ENCODE data around the gene KNCN.

Gene KNCN

GRCh38 chr1:46520063-46520911, 31.2 kb downstream of the KNCN start (continued):
- TF ChIP-seq ZNF398 (tag by site-specific recombination; IDR thresholded peaks at IDR 0.05): no peak
- no peak for TF ChIP-seq ZNF624 (tag by site-specific recombination; IDR thresholded peaks at IDR 0.05)
- no peak for TF ChIP-seq ZNF202 (tag by site-specific recombination; IDR thresholded peaks at IDR 0.05; ENCODE audit: borderline replicate concordance)
- TF ChIP-seq ELK4 (IDR thresholded peaks at IDR 0.05; ENCODE audit: borderline replicate concordance, low read depth, low read length): no peak
- no peak for TF ChIP-seq BCL6B (tag by site-specific recombination; IDR thresholded peaks at IDR 0.05)
- TF ChIP-seq ZNF776 (tag by site-specific recombination; IDR thresholded peaks at IDR 0.05; ENCODE audit: borderline replicate concordance): no peak
- TF ChIP-seq ZNF701 (tag by site-specific recombination; IDR thresholded peaks at IDR 0.05): no peak
- no peak for TF ChIP-seq ZNF239 (tag by site-specific recombination; IDR thresholded peaks at IDR 0.05)
- no peak for TF ChIP-seq ZNF785 (tag by site-specific recombination; IDR thresholded peaks at IDR 0.05)
- TF ChIP-seq YY2 (tag by site-specific recombination; IDR thresholded peaks at IDR 0.05): no peak
- no peak for TF ChIP-seq ZNF792 (tag by site-specific recombination; IDR thresholded peaks at IDR 0.05)
- no peak for TF ChIP-seq KLF8 (tag by site-specific recombination; IDR thresholded peaks at IDR 0.05)
- TF ChIP-seq ZNF677 (tag by site-specific recombination; IDR thresholded peaks at IDR 0.05): no peak
- no peak for TF ChIP-seq ZNF121 (tag by site-specific recombination; IDR thresholded peaks at IDR 0.05)
- no peak for TF ChIP-seq ZNF214 (tag by site-specific recombination; IDR thresholded peaks at IDR 0.05; ENCODE audit: borderline replicate concordance)
- no peak for TF ChIP-seq ZNF707 (tag by site-specific recombination; IDR thresholded peaks at IDR 0.05)
- no peak for TF ChIP-seq FEZF1 (tag by site-specific recombination; IDR thresholded peaks at IDR 0.05)
- TF ChIP-seq ZNF23 (tag by site-specific recombination; IDR thresholded peaks at IDR 0.05; ENCODE audit: borderline replicate concordance): no peak
- TF ChIP-seq ZBTB17 (tag by site-specific recombination; IDR thresholded peaks at IDR 0.05): no peak
- no peak for TF ChIP-seq ZBTB21 (tag by site-specific recombination; IDR thresholded peaks at IDR 0.05)
- TF ChIP-seq REPIN1 (tag by site-specific recombination; IDR thresholded peaks at IDR 0.05; ENCODE audit: low read depth): no peak
- no peak for TF ChIP-seq BCL11A (tag by site-specific recombination; IDR thresholded peaks at IDR 0.05; ENCODE audit: low read depth)
- no peak for TF ChIP-seq ZNF658 (tag by site-specific recombination; IDR thresholded peaks at IDR 0.05)
- no peak for TF ChIP-seq ZNF423 (tag by site-specific recombination; IDR thresholded peaks at IDR 0.05)
- TF ChIP-seq EGR2 (tag by site-specific recombination; IDR thresholded peaks at IDR 0.05; ENCODE audit: low read depth): peak; percentile 96
- no peak for TF ChIP-seq ZNF302 (tag by site-specific recombination; IDR thresholded peaks at IDR 0.05; ENCODE audit: low read depth)
- no peak for TF ChIP-seq ATF2 (tag by site-specific recombination; IDR thresholded peaks at IDR 0.05; ENCODE audit: low read depth)
- no peak for TF ChIP-seq ZNF529 (tag by site-specific recombination; IDR thresholded peaks at IDR 0.05; ENCODE audit: insufficient replicate concordance)
- no peak for TF ChIP-seq ZNF133 (tag by site-specific recombination; IDR thresholded peaks at IDR 0.05)
- peak; percentile 52 for TF ChIP-seq KLF17 (tag by site-specific recombination; IDR thresholded peaks at IDR 0.05)
- no peak for TF ChIP-seq SETDB1 (IDR thresholded peaks at IDR 0.05; ENCODE audit: insufficient read length, low read length)
- no peak for TF ChIP-seq ZNF692 (tag by site-specific recombination; IDR thresholded peaks at IDR 0.05)

Measured in HEK293 (cell line).